ENCODE data around the gene CARD11. TPM values are rescaled to one million over a fixed set of nuclear protein-coding genes. Genes with fewer than 3 reads are reported as not detected.

CARD11 gene
- total and polyA plus RNA-seq, 8 donors = 2.7 to 8.1 (median 3.9) TPM

DNA sequence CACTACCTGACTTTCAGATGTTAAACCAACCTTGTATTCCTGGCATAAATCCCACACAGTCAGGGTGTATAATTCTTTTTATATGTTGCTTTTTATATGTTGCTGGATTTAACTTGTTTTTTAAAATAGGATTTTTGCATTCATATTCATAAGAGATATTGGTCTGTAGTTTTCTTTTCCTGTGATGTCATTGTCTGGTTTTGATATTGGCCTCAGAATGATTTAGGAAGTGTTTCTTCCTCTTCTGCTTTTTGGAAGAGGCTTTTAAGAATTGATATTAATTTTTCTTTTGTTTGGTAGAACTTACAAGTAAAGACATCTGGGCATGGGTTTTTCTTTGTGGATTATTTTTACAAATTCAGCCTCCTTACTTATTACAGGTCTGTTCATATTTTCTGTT lies 93.1 kb downstream of the CARD11 start:
- no peak overlapping the region for H3K4me3 ChIP-seq
- no peaks in the 10 kb centered on the region for H3K36me3 ChIP-seq
- ATAC-seq = no peak
- TF ChIP-seq, protein P1, sequence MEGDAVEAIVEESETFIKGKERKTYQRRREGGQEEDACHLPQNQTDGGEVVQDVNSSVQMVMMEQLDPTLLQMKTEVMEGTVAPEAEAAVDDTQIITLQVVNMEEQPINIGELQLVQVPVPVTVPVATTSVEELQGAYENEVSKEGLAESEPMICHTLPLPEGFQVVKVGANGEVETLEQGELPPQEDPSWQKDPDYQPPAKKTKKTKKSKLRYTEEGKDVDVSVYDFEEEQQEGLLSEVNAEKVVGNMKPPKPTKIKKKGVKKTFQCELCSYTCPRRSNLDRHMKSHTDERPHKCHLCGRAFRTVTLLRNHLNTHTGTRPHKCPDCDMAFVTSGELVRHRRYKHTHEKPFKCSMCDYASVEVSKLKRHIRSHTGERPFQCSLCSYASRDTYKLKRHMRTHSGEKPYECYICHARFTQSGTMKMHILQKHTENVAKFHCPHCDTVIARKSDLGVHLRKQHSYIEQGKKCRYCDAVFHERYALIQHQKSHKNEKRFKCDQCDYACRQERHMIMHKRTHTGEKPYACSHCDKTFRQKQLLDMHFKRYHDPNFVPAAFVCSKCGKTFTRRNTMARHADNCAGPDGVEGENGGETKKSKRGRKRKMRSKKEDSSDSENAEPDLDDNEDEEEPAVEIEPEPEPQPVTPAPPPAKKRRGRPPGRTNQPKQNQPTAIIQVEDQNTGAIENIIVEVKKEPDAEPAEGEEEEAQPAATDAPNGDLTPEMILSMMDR (IDR thresholded peaks at IDR 0.05) = no peak
- H3K27ac ChIP-seq = no peak overlapping the region
- H3K27me3 ChIP-seq = peaks cover 0 to 5% of the 10 kb centered on the region in 2 donors
- peaks cover 0 to 8% of the 10 kb centered on the region in 2 donors for H3K4me1 ChIP-seq
- no peak for DNase-seq
- H3K9me3 ChIP-seq = no peaks in the 10 kb centered on the region
- intact Hi-C loops (cut with DNase I) = no loop called here

DNA sequence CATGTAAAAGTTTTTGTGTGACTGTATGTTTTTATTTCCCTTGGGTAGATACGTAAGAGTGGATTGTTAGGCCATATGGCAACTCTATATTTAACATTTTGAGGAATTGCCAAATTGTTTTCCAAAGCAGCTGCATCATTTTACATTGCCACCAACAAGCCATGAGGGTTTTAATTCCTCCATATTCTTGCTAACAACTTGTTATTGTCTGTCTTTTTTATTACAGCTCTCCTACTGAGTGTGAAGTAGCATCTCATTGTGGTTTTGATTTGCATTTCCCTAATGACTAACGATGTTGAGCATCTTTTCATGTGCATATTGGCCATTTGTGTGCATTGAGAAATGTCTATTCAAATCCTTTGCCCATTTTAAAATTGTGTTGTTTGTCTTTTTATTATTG lies 94.9 kb downstream of the CARD11 start:
- H3K27ac ChIP-seq = no peak overlapping the region
- no peaks in the 10 kb centered on the region for H3K27me3 ChIP-seq
- H3K4me3 ChIP-seq = no peak overlapping the region
- no peaks in the 10 kb centered on the region for H3K9me3 ChIP-seq
- H3K36me3 ChIP-seq = no peaks in the 10 kb centered on the region
- intact Hi-C loops (cut with DNase I) = no loop called here
- DNase-seq = no peak
- H3K4me1 ChIP-seq = peaks cover 0 to 8% of the 10 kb centered on the region in 2 donors
- ATAC-seq = no peak
- TF ChIP-seq, protein P1 (IDR thresholded peaks at IDR 0.05) = no peak

DNA sequence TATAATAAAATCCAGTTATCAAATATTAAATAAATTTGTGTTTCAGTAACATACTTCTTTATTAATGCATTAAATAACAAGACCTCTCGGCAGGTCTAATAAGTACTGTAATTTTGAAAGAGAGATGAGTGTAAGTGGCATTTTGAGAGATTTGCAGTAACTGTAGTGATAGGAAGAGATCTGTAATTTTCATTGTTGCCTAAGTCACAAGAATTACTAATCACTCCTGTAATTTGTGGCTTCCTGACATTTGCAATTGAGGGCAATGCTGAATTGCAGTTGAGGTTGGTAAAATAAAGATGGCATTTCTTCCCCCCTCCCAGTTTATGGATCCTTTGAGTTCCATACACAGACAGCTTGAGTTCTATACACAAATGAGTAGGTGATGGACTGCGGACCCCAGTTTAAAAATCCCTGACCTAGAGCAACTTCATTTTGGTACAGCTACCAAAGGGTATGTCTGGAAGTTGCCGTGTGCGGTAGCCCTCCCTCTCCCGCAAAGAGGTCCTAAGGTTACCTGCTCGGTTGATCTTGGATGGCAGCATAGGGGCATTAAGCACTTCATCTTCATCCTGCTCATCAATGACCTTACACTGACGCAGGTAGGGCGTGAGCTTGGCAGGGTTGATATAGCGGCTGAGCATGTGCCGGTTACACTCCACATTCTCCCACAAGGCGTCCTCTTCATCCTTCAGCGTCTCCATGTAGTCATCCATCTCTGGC lies 96.4 kb downstream of the CARD11 start:
- intact Hi-C loops (cut with DNase I) = no loop called here

DNA sequence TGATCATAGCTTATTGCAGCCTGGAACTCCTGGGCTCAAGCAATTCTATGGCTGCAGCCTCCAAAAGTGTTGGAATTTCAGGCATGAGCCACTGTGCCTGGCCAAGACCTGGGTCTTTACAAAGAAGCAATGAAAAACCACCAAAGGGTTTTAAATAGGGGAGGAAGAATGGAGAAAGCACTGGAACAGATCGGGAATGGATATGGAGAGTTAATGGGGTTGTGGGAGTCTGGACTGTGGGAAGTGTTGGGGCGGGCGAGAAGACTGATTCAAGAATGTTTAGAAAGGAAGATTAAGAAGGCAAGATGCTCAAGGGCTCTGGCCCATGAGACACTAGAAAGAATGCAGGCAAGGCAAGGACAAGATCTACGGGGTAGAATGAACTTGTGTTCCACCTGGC lies 98.5 kb downstream of the CARD11 start:
- no peaks in the 10 kb centered on the region for H3K4me1 ChIP-seq
- intact Hi-C loops (cut with DNase I) = no loop called here
- H3K27me3 ChIP-seq = no peaks in the 10 kb centered on the region
- no peaks in the 10 kb centered on the region for H3K9me3 ChIP-seq
- peak in 1 of 4 donors; percentile 4 for DNase-seq
- no peak for ATAC-seq
- H3K36me3 ChIP-seq = no peaks in the 10 kb centered on the region
- H3K4me3 ChIP-seq = no peak overlapping the region
- H3K27ac ChIP-seq = no peak overlapping the region
- TF ChIP-seq, protein P1 (IDR thresholded peaks at IDR 0.05) = no peak

More for the DNA sequence above, 96.4 kb downstream of the CARD11 start:
- DNase-seq (peak in 1 of 4 donors; percentile 20), ATAC-seq (no peak)
- TF ChIP-seq, protein P1 (IDR thresholded peaks at IDR 0.05) = no peak
- no peaks in the 10 kb centered on the region for H3K36me3 ChIP-seq
- H3K4me1 ChIP-seq = peaks cover 0 to 8% of the 10 kb centered on the region in 2 donors
- no peaks in the 10 kb centered on the region for H3K27me3 ChIP-seq
- H3K9me3 ChIP-seq = no peaks in the 10 kb centered on the region
- H3K27ac ChIP-seq = no peak overlapping the region
- no peak overlapping the region for H3K4me3 ChIP-seq

DNA sequence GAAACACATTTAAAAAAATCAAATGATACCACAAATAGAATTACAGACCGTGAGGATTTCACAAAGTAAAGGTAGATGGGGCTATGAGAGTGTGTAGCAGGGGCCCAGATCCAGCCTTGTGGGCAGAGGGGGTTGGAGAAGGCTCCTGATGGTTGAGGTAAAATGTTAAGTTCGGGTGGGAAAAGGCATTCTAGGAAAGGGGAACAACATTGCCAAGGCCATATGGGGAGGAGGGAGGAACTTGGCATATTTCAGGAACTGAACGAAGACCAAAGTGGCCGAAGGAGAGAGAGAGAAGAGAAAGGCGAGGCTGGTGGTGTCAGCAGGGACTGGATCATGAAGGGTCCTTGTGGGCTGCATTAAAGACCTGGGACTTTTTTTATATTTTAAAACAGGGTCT lies 98.9 kb downstream of the CARD11 start:
- H3K4me1 ChIP-seq = no peaks in the 10 kb centered on the region
- no peak overlapping the region for H3K4me3 ChIP-seq
- ATAC-seq (peak; percentile 41), DNase-seq (peak in 1 of 4 donors; percentile 30)
- no peak overlapping the region for H3K27ac ChIP-seq
- peaks cover 0 to 2% of the 10 kb centered on the region in 2 donors for H3K27me3 ChIP-seq
- no peaks in the 10 kb centered on the region for H3K9me3 ChIP-seq
- H3K36me3 ChIP-seq = no peaks in the 10 kb centered on the region
- intact Hi-C loops (cut with DNase I) = no loop called here
- TF ChIP-seq, protein P1 (IDR thresholded peaks at IDR 0.05) = no peak

Measured in left lung (tissue), 10 donors.